OCI-LY7 (cell line): ENCODE measurements around the gene CLDN19. TPM values are rescaled to one million over a fixed set of nuclear protein-coding genes. Genes with fewer than 3 reads are reported as not detected.
A peak's percentile ranks its signal among the peaks of the same experiment; 100 is the strongest.
"Not testable (repeated sequence)": the region's sequence is repeated elsewhere in the genome, so short reads cannot be mapped to it uniquely, and the experiment has no call there.

ENCODE experiments used
- BruUV-seq: library from RNA; stranded (reverse); fragments of 400-500 nt; replicated peaks from 2 replicates; lab custom pipeline; 2021; lab: Mats Ljungman, UMichigan
- CTCF ChIA-PET: fragments of 300-600 bp; sonication (Branson Sonifier 250); formaldehyde crosslinking; loops from one replicate; lab custom pipeline; 2022; ENCODE audit warnings: antibody characterized with exemption; ENCODE audit not compliant: unreplicated experiment; lab: Charles Lee
- POLR2A ChIA-PET: fragments of 300-600 bp; sonication (Branson Sonifier 250); formaldehyde crosslinking; loops from one replicate; lab custom pipeline; 2022; ENCODE audit warnings: antibody characterized with exemption; lab: Charles Lee
- DNase-seq: peaks from one replicate; pipeline ENCODE4 v3.0.0-alpha.2; 2015; ENCODE audit warnings: low spot score
- H2AFZ ChIP-seq: fragments of 200-600 bp; sonication (generic), shearing (Covaris generic); 2 replicates; pipeline ENCODE4 v1.6.1; 2014; ENCODE audit warnings: mild to moderate bottlenecking, antibody characterized with exemption, low read length, moderate library complexity
- H3K27ac ChIP-seq: fragments of 200-600 bp; sonication (generic); 2 replicates; pipeline ENCODE4 v1.5.1; 2014; ENCODE audit warnings: mixed run types, low read depth, mild to moderate bottlenecking, moderate library complexity, low read length, inconsistent platforms; ENCODE audit not compliant: poor library complexity, severe bottlenecking
- H3K36me3 ChIP-seq: fragments of 200-600 bp; sonication (generic); 2 replicates; pipeline ENCODE4 v1.6.1; 2014; ENCODE audit warnings: mild to moderate bottlenecking, antibody characterized with exemption, low read length, moderate library complexity, mixed read lengths; ENCODE audit not compliant: insufficient read depth
- H3K4me1 ChIP-seq: fragments of 200-600 bp; sonication (generic); 2 replicates; pipeline ENCODE4 v1.5.1; 2014; ENCODE audit warnings: mild to moderate bottlenecking, low read length; ENCODE audit not compliant: insufficient read depth, poor library complexity, severe bottlenecking
- H3K4me2 ChIP-seq: fragments of 200-600 bp; sonication (generic); 2 replicates; pipeline ENCODE4 v1.6.1; 2014; ENCODE audit warnings: mild to moderate bottlenecking, low read length
- H3K4me3 ChIP-seq: fragments of 200-600 bp; sonication (generic); 2 replicates; pipeline ENCODE4 v1.5.1; 2014; ENCODE audit warnings: mild to moderate bottlenecking, low read depth, low read length; ENCODE audit not compliant: poor library complexity, severe bottlenecking
- H3K79me2 ChIP-seq: fragments of 200-600 bp; sonication (generic); 2 replicates; pipeline ENCODE4 v1.6.1; 2016; ENCODE audit warnings: low read depth, mild to moderate bottlenecking, low read length, moderate library complexity, mixed read lengths; ENCODE audit not compliant: insufficient read depth
- H3K9me2 ChIP-seq: fragments of 200-600 bp; sonication (generic); 2 replicates; pipeline ENCODE4 v1.6.1; 2016; ENCODE audit warnings: mild to moderate bottlenecking, low read length, mixed read lengths; ENCODE audit not compliant: insufficient read depth
- H3K9me3 ChIP-seq: fragments of 200-600 bp; sonication (generic); 2 replicates; pipeline ENCODE4 v1.6.1; 2014; ENCODE audit warnings: mild to moderate bottlenecking, mixed run types, low read length, mixed read lengths
- H4K20me1 ChIP-seq: fragments of 200-600 bp; sonication (generic); 2 replicates; pipeline ENCODE4 v1.6.1; 2014; ENCODE audit warnings: mild to moderate bottlenecking, antibody characterized with exemption, low read length, moderate library complexity, mixed read lengths; ENCODE audit not compliant: insufficient read depth
- EZH2phosphoT487 ChIP-seq: fragments of 200-600 bp; sonication (generic); IDR thresholded peaks from 2 replicates; pipeline ENCODE4 v1.6.1; 2018; ENCODE audit warnings: low read depth, borderline replicate concordance, mild to moderate bottlenecking, mixed run types, antibody characterized with exemption, low read length, moderate library complexity, mixed read lengths
- intact Hi-C: fragments of 100-400 bp; cut with micrococcal nuclease; formaldehyde crosslinking; loops from one replicate; pipeline ENCODE4 v1.10.0; 2022; ENCODE audit not compliant: unreplicated experiment
- total RNA-seq, 2 experiments: library from RNA; depleted of rRNA in 1 of 2; stranded (reverse); fragments of >200 nt in 1 of 2; shearing (Covaris generic) in 1 of 2; gene quantifications; 2 replicates each; pipeline ENCODE4 v1.2.3, GENCODE V29; 2014 to 2022
- TF ChIP-seq, protein P1 (sequence below): fragments of 200-600 bp; sonication (generic); conservative IDR thresholded peaks from 2 replicates; pipeline ENCODE4 v1.5.1; 2014; ENCODE audit warnings: mild to moderate bottlenecking, antibody characterized with exemption, low read length, moderate library complexity, mixed read lengths

Gene CLDN19
- total RNA-seq, 2 experiments from 2014 or later: not detected

GRCh38 chr1:42730988-42731387 lies 9.0 kb downstream of the CLDN19 start:
- Histone ChIP-seq H3K9me2 (no peaks in the 10 kb centered on the region), H3K4me3 (no peak overlapping the region), H3K4me2 (no peak overlapping the region), H2AFZ (no peak overlapping the region), H4K20me1 (no peaks in the 10 kb centered on the region), H3K36me3 (no peaks in the 10 kb centered on the region), H3K4me1 (no peaks in the 10 kb centered on the region), H3K79me2 (no peaks in the 10 kb centered on the region), H3K9me3 (no peaks in the 10 kb centered on the region), H3K27ac (no peak overlapping the region)
- ChIA-PET CTCF (no interaction called here), POLR2A (no interaction called here)
- intact Hi-C loops: no loop called here
- no peak for TF ChIP-seq EZH2phosphoT487
- TF ChIP-seq, protein P1, sequence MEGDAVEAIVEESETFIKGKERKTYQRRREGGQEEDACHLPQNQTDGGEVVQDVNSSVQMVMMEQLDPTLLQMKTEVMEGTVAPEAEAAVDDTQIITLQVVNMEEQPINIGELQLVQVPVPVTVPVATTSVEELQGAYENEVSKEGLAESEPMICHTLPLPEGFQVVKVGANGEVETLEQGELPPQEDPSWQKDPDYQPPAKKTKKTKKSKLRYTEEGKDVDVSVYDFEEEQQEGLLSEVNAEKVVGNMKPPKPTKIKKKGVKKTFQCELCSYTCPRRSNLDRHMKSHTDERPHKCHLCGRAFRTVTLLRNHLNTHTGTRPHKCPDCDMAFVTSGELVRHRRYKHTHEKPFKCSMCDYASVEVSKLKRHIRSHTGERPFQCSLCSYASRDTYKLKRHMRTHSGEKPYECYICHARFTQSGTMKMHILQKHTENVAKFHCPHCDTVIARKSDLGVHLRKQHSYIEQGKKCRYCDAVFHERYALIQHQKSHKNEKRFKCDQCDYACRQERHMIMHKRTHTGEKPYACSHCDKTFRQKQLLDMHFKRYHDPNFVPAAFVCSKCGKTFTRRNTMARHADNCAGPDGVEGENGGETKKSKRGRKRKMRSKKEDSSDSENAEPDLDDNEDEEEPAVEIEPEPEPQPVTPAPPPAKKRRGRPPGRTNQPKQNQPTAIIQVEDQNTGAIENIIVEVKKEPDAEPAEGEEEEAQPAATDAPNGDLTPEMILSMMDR: peak; percentile 56
- peak; percentile 30 for DNase-seq
- no TSS peak for BruUV-seq

- POLR2A ChIA-PET: no interaction called here
- Histone ChIP-seq H4K20me1 (no peaks in the 10 kb centered on the region), H3K4me2 (no peak overlapping the region), H3K36me3 (no peaks in the 10 kb centered on the region), H3K27ac (no peak overlapping the region), H2AFZ (no peak overlapping the region), H3K4me3 (no peak overlapping the region), H3K9me3 (no peaks in the 10 kb centered on the region), H3K4me1 (no peaks in the 10 kb centered on the region), H3K9me2 (no peaks in the 10 kb centered on the region), H3K79me2 (no peaks in the 10 kb centered on the region)
- no TSS peak for BruUV-seq
- DNase-seq: no peak
- TF ChIP-seq EZH2phosphoT487: no peak
- TF ChIP-seq, protein P1: no peak
- CTCF ChIA-PET: no interaction called here
- intact Hi-C loops: no loop called here
Measured at GRCh38 chr1:42730002-42730401, 10.0 kb downstream of the CLDN19 start.

GRCh38 chr1:42725820-42726219 lies 14.2 kb downstream of the CLDN19 start:
- intact Hi-C loops, DNase-seq, H3K4me3 ChIP-seq, H4K20me1 ChIP-seq, H3K4me2 ChIP-seq, H3K27ac ChIP-seq, BruUV-seq, CTCF ChIA-PET, H2AFZ ChIP-seq, H3K9me3 ChIP-seq, H3K79me2 ChIP-seq, H3K4me1 ChIP-seq, H3K36me3 ChIP-seq, H3K9me2 ChIP-seq: not testable (repeated sequence)
- POLR2A ChIA-PET: interaction anchor here (0.6 to 0.9 kb wide), 2 partner anchors 11 to 245 kb away, joined by 3 read pairs; no protein-coding TSS in a partner anchor
